ENCODE measurements around the gene ANKRD33B.

The ANKRD33B gene

GRCh38 chr5:10580531-10581423, 16.9 kb downstream of the ANKRD33B start:
- DNase-seq, result no peak

GRCh38 chr5:10581424-10581748, 17.5 kb downstream of the ANKRD33B start:
- no peak for DNase-seq

- DNase-seq, result no peak
Observed at GRCh38 chr5:10581867-10582511, 18.1 kb downstream of the ANKRD33B start.

- no peak for DNase-seq
Observed at GRCh38 chr5:10582512-10582897, 18.6 kb downstream of the ANKRD33B start.

- DNase-seq, result no peak
Observed at GRCh38 chr5:10583663-10584572, 20.0 kb downstream of the ANKRD33B start.

GRCh38 chr5:10584714-10585517, 21.0 kb downstream of the ANKRD33B start:
- no peak for DNase-seq

- no peak for DNase-seq
Observed at GRCh38 chr5:10585518-10585915, 21.6 kb downstream of the ANKRD33B start.

GRCh38 chr5:10586008-10586407, 22.1 kb downstream of the ANKRD33B start:
- no peak for DNase-seq

GRCh38 chr5:10586555-10586954, 22.7 kb downstream of the ANKRD33B start:
- DNase-seq, result no peak

GRCh38 chr5:10588109-10588775, 24.4 kb downstream of the ANKRD33B start:
- DNase-seq, result no peak

- DNase-seq, result no peak
Observed at GRCh38 chr5:10588779-10589447, 25.0 kb downstream of the ANKRD33B start.

GRCh38 chr5:10590226-10590999, 26.5 kb downstream of the ANKRD33B start:
- DNase-seq, result no peak

- DNase-seq, result no peak
Observed at GRCh38 chr5:10591159-10591558, 27.3 kb downstream of the ANKRD33B start.

GRCh38 chr5:10591966-10592365, 28.1 kb downstream of the ANKRD33B start:
- no peak for DNase-seq

GRCh38 chr5:10592601-10593000, 28.7 kb downstream of the ANKRD33B start:
- no peak for DNase-seq

- no peak for DNase-seq
Observed at GRCh38 chr5:10593531-10594181, 29.8 kb downstream of the ANKRD33B start.

- DNase-seq, result no peak
Observed at GRCh38 chr5:10594591-10595210, 30.8 kb downstream of the ANKRD33B start.

- no peak for DNase-seq
Observed at GRCh38 chr5:10595293-10595671, 31.4 kb downstream of the ANKRD33B start.

GRCh38 chr5:10595672-10596309, 31.9 kb downstream of the ANKRD33B start:
- DNase-seq, result no peak
